Peyer's patch (tissue), 4 donors: ENCODE results near the gene TMEM132A. TPM values are rescaled to one million over a fixed set of nuclear protein-coding genes. Genes with fewer than 3 reads are reported as not detected.

Experiments
- DNase-seq, 3 donors: peaks; one replicate each; pipeline ENCODE4 v3.0.0-alpha.2; 2017 to 2019
- H3K27ac ChIP-seq, 4 donors: fragments of 200-600 bp; sonication (generic); one replicate each; pipeline ENCODE4 v1.5.1; 2016 to 2019
- H3K27me3 ChIP-seq, 2 donors: fragments of 200-600 bp; sonication (generic); one replicate each; pipeline ENCODE4 v1.5.1; 2019
- H3K36me3 ChIP-seq, 3 donors: fragments of 200-600 bp; sonication (generic); one replicate each; pipeline ENCODE4 v1.5.1; 2016 to 2019
- H3K4me1 ChIP-seq, 4 donors: fragments of 200-600 bp; sonication (generic); one replicate each; pipeline ENCODE4 v1.5.1; 2016 to 2019
- H3K4me3 ChIP-seq, 4 donors: fragments of 200-600 bp; sonication (generic); 1 replicate in 3 of 4; 2 replicates in 1 of 4; pipeline ENCODE4 v1.5.1; 2016 to 2019; ENCODE audit warnings: mild to moderate bottlenecking in 1 of 4
- H3K9me3 ChIP-seq, 4 donors: fragments of 200-600 bp; sonication (generic); one replicate each; pipeline ENCODE4 v1.5.1; 2016 to 2019; ENCODE audit warnings: mild to moderate bottlenecking in 1 of 4
- POLR2A ChIP-seq, 2 donors: fragments of 450-650 bp; IDR thresholded peaks; one replicate each; pipeline ENCODE4 v1.5.1; 2017; ENCODE audit warnings: antibody characterized with exemption in 2 of 2, mild to moderate bottlenecking in 2 of 2, moderate library complexity in 2 of 2
- total RNA-seq, 4 donors: library from RNA; depleted of rRNA; stranded (reverse); fragments of >200 nt; gene quantifications; one replicate each; pipeline ENCODE4 v1.1.0, GENCODE V29; 2016
- TF ChIP-seq, protein P1 (sequence below), 6 experiments: fragments of 450-650 bp in 4 of 6; fragments of 200-600 bp in 2 of 6; sonication (generic) in 1 of 6; IDR thresholded peaks; one replicate each; pipeline ENCODE4 v1.5.1; 2017 to 2019; ENCODE audit warnings: antibody characterized with exemption in 6 of 6, mild to moderate bottlenecking in 3 of 6, moderate library complexity in 1 of 6

Gene TMEM132A
- total RNA-seq, 4 donors from 2014 or later: 1.6 to 28.9 (median 4.0) TPM

- TF ChIP-seq POLR2A (IDR thresholded peaks at IDR 0.05): no peak
- TF ChIP-seq, protein P1, sequence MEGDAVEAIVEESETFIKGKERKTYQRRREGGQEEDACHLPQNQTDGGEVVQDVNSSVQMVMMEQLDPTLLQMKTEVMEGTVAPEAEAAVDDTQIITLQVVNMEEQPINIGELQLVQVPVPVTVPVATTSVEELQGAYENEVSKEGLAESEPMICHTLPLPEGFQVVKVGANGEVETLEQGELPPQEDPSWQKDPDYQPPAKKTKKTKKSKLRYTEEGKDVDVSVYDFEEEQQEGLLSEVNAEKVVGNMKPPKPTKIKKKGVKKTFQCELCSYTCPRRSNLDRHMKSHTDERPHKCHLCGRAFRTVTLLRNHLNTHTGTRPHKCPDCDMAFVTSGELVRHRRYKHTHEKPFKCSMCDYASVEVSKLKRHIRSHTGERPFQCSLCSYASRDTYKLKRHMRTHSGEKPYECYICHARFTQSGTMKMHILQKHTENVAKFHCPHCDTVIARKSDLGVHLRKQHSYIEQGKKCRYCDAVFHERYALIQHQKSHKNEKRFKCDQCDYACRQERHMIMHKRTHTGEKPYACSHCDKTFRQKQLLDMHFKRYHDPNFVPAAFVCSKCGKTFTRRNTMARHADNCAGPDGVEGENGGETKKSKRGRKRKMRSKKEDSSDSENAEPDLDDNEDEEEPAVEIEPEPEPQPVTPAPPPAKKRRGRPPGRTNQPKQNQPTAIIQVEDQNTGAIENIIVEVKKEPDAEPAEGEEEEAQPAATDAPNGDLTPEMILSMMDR (IDR thresholded peaks at IDR 0.05): no peak
- Histone ChIP-seq H3K4me3 (no peak overlapping the region), H3K27ac (no peak overlapping the region), H3K27me3 (peaks cover 0 to 10% of the 10 kb centered on the region in 2 donors), H3K9me3 (no peaks in the 10 kb centered on the region), H3K4me1 (peaks cover 5 to 23% (median 12%) of the 10 kb centered on the region in 4 donors), H3K36me3 (no peaks in the 10 kb centered on the region)
- peak in 1 of 3 donors; percentile 40 for DNase-seq
These were observed 4.3 kb downstream of the TMEM132A start for GRCh38 chr11:60928563-60929001.

GRCh38 chr11:60929764-60930163 lies 5.5 kb downstream of the TMEM132A start:
- DNase-seq: peak in 1 of 3 donors; percentile 12
- Histone ChIP-seq H3K4me1 (peaks cover 2 to 11% (median 8%) of the 10 kb centered on the region in 4 donors), H3K4me3 (no peak overlapping the region), H3K27ac (no peak overlapping the region), H3K36me3 (no peaks in the 10 kb centered on the region), H3K9me3 (no peaks in the 10 kb centered on the region), H3K27me3 (peaks cover 0 to 5% of the 10 kb centered on the region in 2 donors)
- TF ChIP-seq, protein P1 (IDR thresholded peaks at IDR 0.05): no peak
- TF ChIP-seq POLR2A (IDR thresholded peaks at IDR 0.05): no peak

GRCh38 chr11:60930394-60930793 lies 6.1 kb downstream of the TMEM132A start:
- H3K27ac ChIP-seq: no peak overlapping the region
- no peaks in the 10 kb centered on the region for H3K36me3 ChIP-seq
- peaks cover 0 to 10% (median 5%) of the 10 kb centered on the region in 4 donors for H3K4me1 ChIP-seq
- H3K4me3 ChIP-seq: no peak overlapping the region
- DNase-seq: peak in 2 of 3 donors; percentile 21 to 27
- no peaks in the 10 kb centered on the region for H3K27me3 ChIP-seq
- no peak for TF ChIP-seq POLR2A (IDR thresholded peaks at IDR 0.05)
- TF ChIP-seq, protein P1 (IDR thresholded peaks at IDR 0.05): no peak
- H3K9me3 ChIP-seq: no peaks in the 10 kb centered on the region

DNA sequence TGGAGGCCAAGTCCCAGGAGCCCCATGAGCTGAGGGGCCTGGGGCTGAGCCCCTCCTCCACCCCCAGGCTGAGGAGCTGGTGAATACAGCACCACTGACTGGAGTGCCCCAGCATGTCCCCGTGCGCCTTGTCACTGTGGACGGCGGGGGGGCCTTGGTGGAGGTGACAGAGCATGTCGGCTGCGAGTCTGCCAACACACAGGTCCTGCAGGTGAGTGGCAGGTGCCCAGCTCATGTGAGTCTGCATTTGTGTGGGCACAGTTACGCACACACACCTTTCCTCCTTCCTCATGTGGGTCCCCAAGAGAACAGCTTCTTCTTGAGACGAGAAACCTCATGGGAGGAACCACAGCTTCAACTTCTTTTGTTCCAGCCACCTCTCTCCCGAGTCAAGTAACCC lies 7.7 kb downstream of the TMEM132A start:
- Histone ChIP-seq H3K4me3 (no peak overlapping the region), H3K4me1 (peaks cover 0 to 10% (median 3%) of the 10 kb centered on the region in 4 donors), H3K27me3 (no peaks in the 10 kb centered on the region), H3K27ac (peak overlapping the region in 2 of 4 donors; percentile 65 to 80), H3K36me3 (no peaks in the 10 kb centered on the region), H3K9me3 (no peaks in the 10 kb centered on the region)
- peak; percentile 42 to 96 (median 92) for DNase-seq
- TF ChIP-seq, protein P1 (IDR thresholded peaks at IDR 0.05): no peak
- no peak for TF ChIP-seq POLR2A (IDR thresholded peaks at IDR 0.05)

- Histone ChIP-seq H3K4me1 (peaks cover 0 to 10% (median 3%) of the 10 kb centered on the region in 4 donors), H3K36me3 (no peaks in the 10 kb centered on the region)
- peak; percentile 16 to 72 (median 72) for DNase-seq
These were observed 8.5 kb downstream of the TMEM132A start for GRCh38 chr11:60932605-60933356.

More at GRCh38 chr11:60932605-60933356, 8.5 kb downstream of the TMEM132A start:
- Histone ChIP-seq H3K9me3 (no peaks in the 10 kb centered on the region), H3K4me3 (no peak overlapping the region), H3K27me3 (no peaks in the 10 kb centered on the region), H3K27ac (peak overlapping the region in 1 of 4 donors; percentile 80)
- TF ChIP-seq, protein P1 (IDR thresholded peaks at IDR 0.05): no peak
- no peak for TF ChIP-seq POLR2A (IDR thresholded peaks at IDR 0.05)
